Colonic mucosa (tissue), 4 donors: ENCODE results near the gene PAX3. TPM values are rescaled to one million over a fixed set of nuclear protein-coding genes. Genes with fewer than 3 reads are reported as not detected.

Experiments
- DNase-seq: peaks from one replicate; pipeline ENCODE4 v3.0.0-alpha.2; 2020
- H3K27ac ChIP-seq: fragments of 200-600 bp; one replicate; pipeline ENCODE4 v1.8.0; 2021
- H3K27me3 ChIP-seq: fragments of 200-600 bp; one replicate; pipeline ENCODE4 v1.8.0; 2021
- H3K36me3 ChIP-seq: fragments of 200-600 bp; one replicate; pipeline ENCODE4 v1.8.0; 2021
- H3K4me1 ChIP-seq: fragments of 200-600 bp; one replicate; pipeline ENCODE4 v1.8.0; 2021; ENCODE audit warnings: mild to moderate bottlenecking
- H3K4me3 ChIP-seq: fragments of 200-600 bp; one replicate; pipeline ENCODE4 v1.8.0; 2021
- H3K9ac ChIP-seq, 2 donors: one replicate each; pipeline ENCODE4 v1.7.0; 2013; ENCODE audit warnings: control low read depth in 2 of 2, low read depth in 2 of 2, low read length in 2 of 2
- H3K9me3 ChIP-seq: fragments of 200-600 bp; one replicate; pipeline ENCODE4 v1.8.0; 2021
- intact Hi-C: fragments of 100-400 bp; cut with DNase I; formaldehyde crosslinking; loops from one replicate; pipeline ENCODE4 v1.14.1; 2022
- total RNA-seq, 2 donors: library from RNA; stranded (reverse); fragmentation: NEBNext Ultra II Directional in 1 of 2; extraction: Animal tissue kit (Norgen Biotek cat#: 25700) in 1 of 2; gene quantifications; one replicate each; pipeline ENCODE4 v1.2.1, GENCODE V29; 2021
- TF ChIP-seq, protein P1 (sequence below): fragments of 200-600 bp; IDR thresholded peaks from one replicate; pipeline ENCODE4 v1.8.0; 2022; ENCODE audit warnings: antibody characterized with exemption, mild to moderate bottlenecking
- donor health status: healthy.
- donor health status: DM: no; HTN: no; CAD: no.
- donor health status: DM: no; HTN: no; CAD: no.

PAX3 gene
- total RNA-seq, 2 donors from 2014 or later, result 0.16 TPM; not detected in 1

DNA sequence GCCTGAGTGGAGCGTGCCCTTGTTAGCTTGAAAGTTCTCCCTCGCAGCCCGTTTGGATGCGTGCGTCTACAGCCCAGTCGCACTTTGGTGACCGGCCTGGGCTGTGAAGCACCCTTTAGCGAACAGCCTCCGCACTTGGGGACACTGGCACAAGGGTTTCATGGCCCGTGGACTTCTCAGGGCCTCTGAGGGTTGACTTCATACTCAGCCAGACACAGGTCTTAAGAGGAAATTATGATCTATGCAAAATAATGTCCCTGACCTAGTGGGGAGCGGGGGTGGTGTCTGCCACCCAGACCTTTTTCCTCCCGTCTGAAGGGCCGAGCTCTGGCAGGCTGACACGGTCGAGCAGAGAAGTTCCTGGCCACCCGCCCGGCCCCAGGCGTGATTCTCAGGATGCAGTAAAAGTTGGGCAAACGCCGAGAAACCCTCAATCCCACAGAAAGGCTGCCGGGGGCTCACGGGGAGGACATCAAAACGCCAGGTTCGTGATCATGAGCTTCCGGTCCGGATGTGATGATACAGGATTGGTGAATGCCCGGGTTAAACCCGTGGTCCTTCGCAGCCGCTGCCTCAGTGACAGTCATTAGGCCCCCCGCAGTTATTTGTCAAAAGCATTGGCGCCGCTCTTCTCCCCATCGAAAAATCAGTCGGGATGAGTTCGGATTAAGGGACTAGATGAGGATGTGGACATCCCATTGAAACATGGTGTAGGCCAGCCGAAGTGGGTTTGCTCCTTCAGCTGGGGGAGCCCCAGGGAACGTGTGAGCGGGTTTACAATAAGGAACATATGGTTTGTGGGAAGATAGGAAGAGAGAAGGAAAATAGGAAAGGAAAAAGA lies 3.6 kb upstream of the PAX3 start:
- H3K9me3 ChIP-seq, result no peaks in the 10 kb centered on the region
- H3K27ac ChIP-seq, result no peak overlapping the region
- no peak overlapping the region for H3K9ac ChIP-seq
- no peak overlapping the region for H3K4me3 ChIP-seq
- H3K27me3 ChIP-seq, result peaks cover 96% of the 10 kb centered on the region
- no peak for DNase-seq
- H3K36me3 ChIP-seq, result no peaks in the 10 kb centered on the region
- intact Hi-C loops, result no loop called here
- peaks cover 23% of the 10 kb centered on the region for H3K4me1 ChIP-seq
- TF ChIP-seq, protein P1, sequence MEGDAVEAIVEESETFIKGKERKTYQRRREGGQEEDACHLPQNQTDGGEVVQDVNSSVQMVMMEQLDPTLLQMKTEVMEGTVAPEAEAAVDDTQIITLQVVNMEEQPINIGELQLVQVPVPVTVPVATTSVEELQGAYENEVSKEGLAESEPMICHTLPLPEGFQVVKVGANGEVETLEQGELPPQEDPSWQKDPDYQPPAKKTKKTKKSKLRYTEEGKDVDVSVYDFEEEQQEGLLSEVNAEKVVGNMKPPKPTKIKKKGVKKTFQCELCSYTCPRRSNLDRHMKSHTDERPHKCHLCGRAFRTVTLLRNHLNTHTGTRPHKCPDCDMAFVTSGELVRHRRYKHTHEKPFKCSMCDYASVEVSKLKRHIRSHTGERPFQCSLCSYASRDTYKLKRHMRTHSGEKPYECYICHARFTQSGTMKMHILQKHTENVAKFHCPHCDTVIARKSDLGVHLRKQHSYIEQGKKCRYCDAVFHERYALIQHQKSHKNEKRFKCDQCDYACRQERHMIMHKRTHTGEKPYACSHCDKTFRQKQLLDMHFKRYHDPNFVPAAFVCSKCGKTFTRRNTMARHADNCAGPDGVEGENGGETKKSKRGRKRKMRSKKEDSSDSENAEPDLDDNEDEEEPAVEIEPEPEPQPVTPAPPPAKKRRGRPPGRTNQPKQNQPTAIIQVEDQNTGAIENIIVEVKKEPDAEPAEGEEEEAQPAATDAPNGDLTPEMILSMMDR, result no peak

DNA sequence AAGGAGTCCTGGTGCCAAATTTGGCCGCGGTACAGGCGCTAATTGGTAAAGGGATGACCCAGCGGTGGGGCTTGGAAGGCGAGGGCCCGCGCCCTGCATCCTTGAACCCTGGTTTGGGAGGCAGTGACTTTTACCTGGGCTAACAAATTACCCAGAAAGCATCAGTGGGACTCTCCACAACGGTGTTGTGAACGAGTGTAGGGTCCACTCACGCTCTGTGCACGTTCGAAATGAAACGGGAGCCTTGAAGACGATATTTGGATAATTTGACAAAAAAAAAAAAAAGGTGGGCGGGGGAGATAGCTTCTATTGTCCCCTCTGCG lies 3.0 kb upstream of the PAX3 start:
- intact Hi-C loops, result no loop called here
- no peak for DNase-seq
- Histone ChIP-seq H3K4me3 (no peak overlapping the region), H3K36me3 (no peaks in the 10 kb centered on the region), H3K27me3 (peaks cover 96% of the 10 kb centered on the region), H3K4me1 (peaks cover 19% of the 10 kb centered on the region), H3K27ac (no peak overlapping the region), H3K9ac (no peak overlapping the region), H3K9me3 (no peaks in the 10 kb centered on the region)
- TF ChIP-seq, protein P1, result no peak

DNA sequence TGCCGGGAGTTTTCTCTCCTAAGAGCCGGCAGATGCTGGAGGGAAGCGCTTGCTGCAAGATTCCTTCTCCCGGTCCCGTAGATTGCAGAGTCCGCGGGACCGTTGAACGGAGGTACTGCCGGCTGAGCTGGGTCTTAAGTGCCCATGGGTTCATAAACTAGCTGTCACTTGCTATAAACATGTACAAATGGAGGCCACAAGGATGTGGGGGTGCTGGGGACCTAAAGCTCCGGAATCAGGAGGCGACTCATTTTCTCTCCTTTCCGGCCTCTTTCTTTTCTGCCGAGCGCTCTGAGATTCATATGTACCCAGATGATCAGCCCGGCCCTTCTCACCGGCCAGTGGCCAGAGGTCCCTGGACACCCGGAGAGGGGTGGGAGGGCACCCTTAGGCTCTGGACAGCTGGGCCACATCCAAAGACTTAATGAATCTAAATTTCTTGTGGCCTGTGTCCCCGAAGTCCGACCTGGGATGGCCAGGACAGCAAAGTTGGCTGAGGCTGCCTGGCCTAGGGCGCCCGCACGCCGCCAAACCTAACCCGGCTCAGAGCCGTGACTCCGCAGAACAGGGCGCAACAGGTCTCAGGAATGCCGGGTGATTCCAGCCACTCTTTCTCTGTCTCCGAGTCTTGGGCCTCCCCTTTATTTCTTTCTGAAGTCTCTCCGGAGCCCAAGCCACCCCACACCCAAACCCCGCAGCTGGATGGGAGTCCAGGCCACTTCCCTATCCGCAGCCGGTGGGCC lies 2.4 kb upstream of the PAX3 start:
- intact Hi-C loops, result no loop called here
- H3K27me3 ChIP-seq, result peaks cover 96% of the 10 kb centered on the region
- H3K9me3 ChIP-seq, result no peaks in the 10 kb centered on the region
- no peak for DNase-seq
- no peak overlapping the region for H3K4me3 ChIP-seq
- H3K27ac ChIP-seq, result no peak overlapping the region
- no peaks in the 10 kb centered on the region for H3K36me3 ChIP-seq
- no peak overlapping the region for H3K9ac ChIP-seq
- TF ChIP-seq, protein P1, result no peak
- H3K4me1 ChIP-seq, result peaks cover 13% of the 10 kb centered on the region

DNA sequence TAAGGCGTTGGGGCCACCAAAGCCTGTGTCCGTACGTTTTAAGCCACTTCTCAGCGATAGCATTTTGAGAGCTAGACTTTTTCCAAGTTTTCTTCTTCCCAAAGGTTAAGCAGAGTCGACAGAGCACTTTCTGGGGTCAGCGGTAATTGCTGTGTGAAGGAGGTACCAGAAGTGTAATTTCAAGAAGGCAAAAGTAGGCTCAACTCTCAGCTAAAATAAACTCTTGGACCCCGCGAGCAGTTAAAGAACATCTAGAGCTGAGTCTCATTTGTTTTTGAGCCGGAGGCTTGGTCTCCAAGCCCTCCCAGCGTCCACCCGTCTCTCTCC lies 1.9 kb upstream of the PAX3 start:
- DNase-seq, result no peak
- Histone ChIP-seq H3K27ac (no peak overlapping the region), H3K27me3 (peaks cover 96% of the 10 kb centered on the region), H3K4me3 (no peak overlapping the region), H3K9me3 (no peaks in the 10 kb centered on the region), H3K9ac (no peak overlapping the region), H3K36me3 (no peaks in the 10 kb centered on the region), H3K4me1 (peaks cover 8% of the 10 kb centered on the region)
- TF ChIP-seq, protein P1, result no peak
- intact Hi-C loops, result no loop called here

DNA sequence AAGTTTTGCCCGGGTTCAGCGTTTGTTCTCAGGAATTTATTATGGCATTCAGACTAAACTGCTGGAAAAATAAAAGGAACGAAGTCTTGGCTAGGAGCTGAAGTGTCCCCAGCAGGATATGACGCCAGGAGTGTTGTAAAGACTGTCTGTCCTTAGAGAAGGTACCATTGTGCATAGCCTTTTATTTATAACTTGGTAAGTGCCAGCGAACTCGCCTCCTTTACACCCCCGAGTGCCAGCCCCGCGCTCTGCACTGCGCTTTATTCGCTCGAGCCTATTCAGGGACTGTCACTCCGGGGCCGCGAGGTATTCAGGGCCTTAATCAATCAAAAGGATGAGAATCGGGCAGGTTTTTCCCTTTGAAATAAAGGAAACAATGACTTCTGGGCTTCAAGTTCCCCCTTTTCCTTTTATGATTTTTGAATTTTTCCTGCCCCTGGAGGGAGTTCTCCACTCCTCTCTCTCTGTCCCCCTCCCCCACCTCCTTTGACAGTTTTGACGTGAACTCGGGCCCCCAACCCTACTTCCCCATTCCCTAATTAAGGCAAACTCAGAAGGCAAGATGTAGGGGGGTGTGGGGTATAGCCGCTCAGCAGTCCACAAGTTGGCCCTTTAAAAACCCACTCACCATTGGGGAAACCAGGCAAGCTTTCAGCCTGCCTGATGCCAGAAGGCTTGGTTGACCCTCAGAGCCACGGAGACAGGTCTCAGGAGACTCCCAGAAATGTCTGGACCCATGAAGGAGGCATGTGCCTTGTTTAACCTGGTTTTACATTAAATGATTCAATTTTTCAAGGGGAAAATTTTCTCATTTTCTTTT lies 1.3 kb upstream of the PAX3 start:
- TF ChIP-seq, protein P1, result no peak
- no peaks in the 10 kb centered on the region for H3K36me3 ChIP-seq
- no peak for DNase-seq
- intact Hi-C loops, result no loop called here
- H3K4me3 ChIP-seq, result no peak overlapping the region
- H3K9me3 ChIP-seq, result no peaks in the 10 kb centered on the region
- no peak overlapping the region for H3K9ac ChIP-seq
- peaks cover 7% of the 10 kb centered on the region for H3K4me1 ChIP-seq
- no peak overlapping the region for H3K27ac ChIP-seq
- peaks cover 96% of the 10 kb centered on the region for H3K27me3 ChIP-seq
